AG04449 (cell line): ENCODE data around the gene TBC1D10A.

Experiments
- CTCF ChIA-PET: fragments of 350-600 bp; formaldehyde crosslinking; extraction: SDS; loops from one replicate; lab custom pipeline; 2021; ENCODE audit warnings: antibody characterized with exemption; lab: Yijun Ruan, JAX
- POLR2A ChIA-PET: fragments of 400-600, 350-600 bp; formaldehyde crosslinking; extraction: SDS; loops from one replicate; lab custom pipeline; 2020; ENCODE audit warnings: antibody characterized with exemption, inconsistent platforms; lab: Yijun Ruan, JAX
- DNase-seq: peaks from one replicate; pipeline ENCODE4 v3.0.0-alpha.2; 2010; ENCODE audit warnings: low read depth, low spot score
- H3K4me3 ChIP-seq: 2 replicates; pipeline ENCODE4 v1.5.1; 2011; ENCODE audit warnings: low read depth, mild to moderate bottlenecking, control low read depth, low read length
- TF ChIP-seq, protein P1 (sequence below): IDR thresholded peaks from one replicate; pipeline ENCODE4 v1.5.1; 2011; ENCODE audit warnings: mild to moderate bottlenecking, moderate library complexity, low read length, control low read depth, inconsistent platforms; ENCODE audit not compliant: insufficient read depth; ENCODE audit errors: missing control alignments

The TBC1D10A gene

DNA sequence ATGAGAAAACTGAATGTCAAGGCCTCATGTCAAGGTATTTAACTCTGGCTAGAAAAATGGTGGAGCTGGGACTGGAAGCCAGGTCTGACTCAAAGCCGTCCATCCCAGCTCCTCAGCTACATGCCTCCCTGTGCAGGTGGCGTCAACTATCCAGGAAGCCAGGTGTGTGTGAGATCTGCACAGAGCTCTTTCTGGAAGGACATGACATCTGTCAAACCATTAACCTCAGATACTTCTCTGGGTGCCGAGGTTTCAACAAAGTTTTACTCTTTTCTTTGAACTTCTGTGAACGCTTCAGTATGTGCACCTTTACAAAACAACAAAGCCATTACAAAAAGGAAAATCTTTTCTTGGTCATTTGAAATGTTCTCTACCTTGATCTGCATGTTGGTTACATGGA is 30.4 kb downstream of the TBC1D10A start:
- ChIA-PET POLR2A (no interaction called here), CTCF (interaction anchor here (0.8 to 9.9 kb wide), 5 partner anchors 7 to 91 kb away, joined by 3 to 79 read pairs (median 3); partner anchors contain the start of gene CASTOR1)
- TF ChIP-seq, protein P1, sequence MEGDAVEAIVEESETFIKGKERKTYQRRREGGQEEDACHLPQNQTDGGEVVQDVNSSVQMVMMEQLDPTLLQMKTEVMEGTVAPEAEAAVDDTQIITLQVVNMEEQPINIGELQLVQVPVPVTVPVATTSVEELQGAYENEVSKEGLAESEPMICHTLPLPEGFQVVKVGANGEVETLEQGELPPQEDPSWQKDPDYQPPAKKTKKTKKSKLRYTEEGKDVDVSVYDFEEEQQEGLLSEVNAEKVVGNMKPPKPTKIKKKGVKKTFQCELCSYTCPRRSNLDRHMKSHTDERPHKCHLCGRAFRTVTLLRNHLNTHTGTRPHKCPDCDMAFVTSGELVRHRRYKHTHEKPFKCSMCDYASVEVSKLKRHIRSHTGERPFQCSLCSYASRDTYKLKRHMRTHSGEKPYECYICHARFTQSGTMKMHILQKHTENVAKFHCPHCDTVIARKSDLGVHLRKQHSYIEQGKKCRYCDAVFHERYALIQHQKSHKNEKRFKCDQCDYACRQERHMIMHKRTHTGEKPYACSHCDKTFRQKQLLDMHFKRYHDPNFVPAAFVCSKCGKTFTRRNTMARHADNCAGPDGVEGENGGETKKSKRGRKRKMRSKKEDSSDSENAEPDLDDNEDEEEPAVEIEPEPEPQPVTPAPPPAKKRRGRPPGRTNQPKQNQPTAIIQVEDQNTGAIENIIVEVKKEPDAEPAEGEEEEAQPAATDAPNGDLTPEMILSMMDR = no peak
- H3K4me3 ChIP-seq = no peak overlapping the region
- no peak for DNase-seq

DNA sequence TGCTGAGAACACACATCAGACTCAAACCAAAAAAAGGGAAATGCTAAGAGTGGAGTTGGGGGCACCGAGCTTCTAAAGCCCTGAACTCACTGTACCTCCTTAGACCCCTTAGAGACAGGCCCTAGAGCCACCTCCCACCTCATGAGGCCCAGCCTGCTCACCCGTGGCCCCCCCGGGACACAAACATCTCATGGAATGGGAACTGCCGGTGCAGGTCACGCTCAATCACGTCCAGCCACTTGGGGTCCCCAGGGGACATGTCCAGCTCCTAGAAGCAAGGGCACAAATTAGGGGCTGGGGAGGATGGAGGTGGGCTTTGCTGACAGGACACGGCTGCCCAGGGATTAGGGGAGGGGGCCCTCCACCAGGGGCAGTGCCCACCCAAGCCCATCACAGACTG is 31.2 kb downstream of the TBC1D10A start:
- no peak for DNase-seq
- ChIA-PET POLR2A (no interaction called here), CTCF (interaction anchor here (0.8 to 9.9 kb wide), 6 partner anchors 6 to 92 kb away, joined by 3 to 79 read pairs (median 3); partner anchors contain the start of gene CASTOR1)
- no peak overlapping the region for H3K4me3 ChIP-seq
- TF ChIP-seq, protein P1 = no peak

DNA sequence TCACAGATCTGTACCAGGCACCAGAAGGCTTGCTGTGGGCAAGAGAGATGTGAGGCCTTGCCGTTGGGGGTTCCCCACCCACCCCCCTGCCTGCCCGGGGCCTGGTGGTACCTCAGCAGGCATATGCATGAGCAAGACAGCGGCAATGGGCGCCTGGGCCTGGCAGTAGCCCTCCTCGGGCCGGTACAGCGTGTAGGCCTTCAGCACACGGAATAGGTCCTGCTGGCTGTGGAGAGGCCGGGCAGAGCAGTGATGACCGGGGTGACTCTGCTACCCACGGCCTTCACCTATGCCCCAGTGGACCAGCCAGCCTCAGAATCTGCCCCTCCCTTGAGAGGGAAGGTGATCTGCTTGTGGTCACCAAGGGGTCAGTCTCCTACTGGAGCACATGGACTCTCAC is 31.9 kb downstream of the TBC1D10A start:
- DNase-seq = no peak
- CTCF ChIA-PET = interaction anchor here (1.2 to 1.5 kb wide), 4 partner anchors 9 to 187 kb away, joined by 3 to 4 read pairs (median 3); no protein-coding TSS in a partner anchor
- no peak overlapping the region for H3K4me3 ChIP-seq
- TF ChIP-seq, protein P1 = no peak
- POLR2A ChIA-PET = no interaction called here

DNA sequence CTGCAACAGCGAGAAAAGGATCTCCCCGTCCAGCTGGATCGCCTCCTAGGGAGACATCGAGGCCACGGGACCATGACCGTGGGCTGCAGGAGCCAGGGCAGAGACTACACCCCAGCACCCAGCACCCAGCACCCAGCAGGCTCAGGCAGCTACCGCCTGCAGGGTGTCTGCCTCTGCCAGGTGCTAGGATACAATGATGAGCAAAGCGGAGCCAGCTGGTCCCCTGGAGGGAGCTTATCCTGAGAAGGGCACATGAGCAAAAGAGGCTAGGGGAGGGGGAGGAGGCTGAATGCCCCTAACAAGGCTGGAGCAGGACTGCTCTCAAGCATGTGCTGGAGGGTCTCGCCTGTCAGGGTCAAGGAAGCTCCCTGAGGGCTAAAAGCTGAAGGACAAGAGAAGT is 32.7 kb downstream of the TBC1D10A start:
- POLR2A ChIA-PET = no interaction called here
- CTCF ChIA-PET = interaction anchor here (1.3 kb wide), 1 partner anchor 186 kb away, joined by 3 read pairs; no protein-coding TSS in a partner anchor
- no peak overlapping the region for H3K4me3 ChIP-seq
- TF ChIP-seq, protein P1 = no peak
- no peak for DNase-seq

DNA sequence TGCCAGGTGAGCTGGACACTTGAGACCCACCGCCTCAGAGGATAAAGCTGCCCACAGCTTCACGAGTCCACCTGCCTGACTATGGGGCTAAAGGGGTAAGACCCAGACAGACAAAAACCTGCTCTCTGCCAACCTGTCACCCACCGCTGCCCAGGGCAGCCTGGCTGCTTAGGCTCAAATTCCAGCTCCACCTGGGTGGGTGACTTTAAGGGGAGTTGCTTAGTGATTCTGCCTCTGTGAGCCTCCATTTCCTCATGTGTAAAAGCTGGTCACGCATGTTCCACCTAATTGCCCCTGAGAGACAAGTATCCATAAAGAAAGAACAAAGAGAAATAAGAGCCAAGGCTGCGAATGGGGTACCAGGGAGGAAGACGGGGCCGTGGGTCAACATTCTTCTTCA is 33.7 kb downstream of the TBC1D10A start:
- POLR2A ChIA-PET = no interaction called here
- no peak for DNase-seq
- TF ChIP-seq, protein P1 = no peak
- no peak overlapping the region for H3K4me3 ChIP-seq
- CTCF ChIA-PET = interaction anchor here (0.6 kb wide), 1 partner anchor 497 kb away, joined by 3 read pairs; no protein-coding TSS in a partner anchor

DNA sequence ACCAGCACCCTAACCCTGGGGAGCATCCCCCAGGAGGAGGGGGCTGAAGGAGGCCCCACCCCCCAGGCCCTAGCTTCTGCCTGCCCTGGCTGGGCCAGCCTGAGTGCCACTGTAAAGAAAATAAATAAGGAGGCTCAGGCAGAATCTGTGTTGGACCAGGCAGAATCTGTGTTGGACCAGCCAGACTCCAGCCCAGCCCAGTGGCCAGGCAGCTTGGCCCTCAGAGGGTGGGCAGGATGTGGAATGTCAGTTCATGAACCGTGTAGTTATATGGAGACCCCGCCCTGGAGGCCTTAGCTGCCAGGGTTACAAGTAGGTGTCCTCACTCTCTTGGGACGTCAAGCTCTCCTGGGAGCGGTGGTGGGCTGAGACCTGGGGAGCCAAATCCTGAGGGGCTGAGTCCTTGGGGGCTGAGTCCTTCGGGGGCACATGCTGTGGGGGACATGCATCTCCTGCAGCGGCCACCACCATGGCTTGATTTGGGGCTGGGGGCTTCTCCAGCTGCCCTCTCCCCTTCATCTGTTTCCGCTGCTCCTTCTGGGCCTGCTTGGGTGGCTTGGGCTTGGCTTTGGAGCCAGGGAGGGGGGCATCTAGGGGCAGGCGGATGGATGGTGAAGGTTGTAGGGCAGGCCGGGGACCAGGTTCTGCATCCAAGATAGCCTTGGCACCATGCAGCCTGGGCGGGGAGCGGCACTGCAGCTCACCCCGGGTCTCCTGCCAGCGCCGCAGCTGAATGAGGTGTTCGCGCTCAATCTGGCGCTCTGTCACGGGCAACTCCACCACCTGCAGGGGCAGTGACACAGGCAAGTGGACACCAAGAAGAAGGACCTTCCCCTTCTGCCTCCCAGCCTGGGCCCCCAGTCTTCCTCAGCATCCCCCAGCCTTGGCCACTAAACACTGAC is 34.4 kb downstream of the TBC1D10A start:
- H3K4me3 ChIP-seq = no peak overlapping the region
- ChIA-PET CTCF (interaction anchor here (0.6 to 7.9 kb wide), 3 partner anchors 8 to 497 kb away, joined by 3 to 235 read pairs (median 79); partner anchors contain the start of genes RNF215 and SEC14L2), POLR2A (interaction anchor here (1.2 kb wide), 1 partner anchor 20 kb away, joined by 3 read pairs; no protein-coding TSS in a partner anchor)
- TF ChIP-seq, protein P1 = no peak
- DNase-seq = no peak
